Immature natural killer cell (primary cell): ENCODE data around the gene CALD1. TPM values are rescaled to one million over a fixed set of nuclear protein-coding genes. Genes with fewer than 3 reads are reported as not detected.

Source experiments
- DNase-seq, 3 donors: peaks; one replicate each; pipeline ENCODE4 v3.0.0; 2022; ENCODE audit warnings: mixed read lengths in 1 of 3
- H3K27ac Mint-ChIP-seq, 6 donors: one replicate each; pipeline ENCODE4 v1.8.0; 2020; ENCODE audit warnings: mixed read lengths in 6 of 6, mild to moderate bottlenecking in 5 of 6, inconsistent platforms in 4 of 6, moderate library complexity in 3 of 6
- H3K27me3 Mint-ChIP-seq, 3 donors: one replicate each; pipeline ENCODE4 v1.8.0; 2020 to 2021; ENCODE audit warnings: low read depth in 3 of 3, mild to moderate bottlenecking in 3 of 3, mixed read lengths in 3 of 3, moderate library complexity in 3 of 3, inconsistent platforms in 1 of 3
- H3K36me3 Mint-ChIP-seq, 3 donors: one replicate each; pipeline ENCODE4 v1.8.0; 2020; ENCODE audit warnings: mixed read lengths in 3 of 3, inconsistent platforms in 2 of 3, mild to moderate bottlenecking in 2 of 3
- H3K4me1 Mint-ChIP-seq, 2 donors: one replicate each; pipeline ENCODE4 v1.8.0; 2020; ENCODE audit warnings: inconsistent platforms in 2 of 2, mild to moderate bottlenecking in 2 of 2, mixed read lengths in 2 of 2, moderate library complexity in 1 of 2
- H3K4me3 Mint-ChIP-seq, 5 donors: one replicate each; pipeline ENCODE4 v1.8.0; 2020; ENCODE audit warnings: mild to moderate bottlenecking in 5 of 5, mixed read lengths in 5 of 5, inconsistent platforms in 3 of 5, moderate library complexity in 3 of 5
- H3K9me3 Mint-ChIP-seq, 6 donors: one replicate each; pipeline ENCODE4 v1.8.0; 2020; ENCODE audit warnings: mild to moderate bottlenecking in 6 of 6, mixed read lengths in 6 of 6, inconsistent platforms in 4 of 6, moderate library complexity in 3 of 6
- polyA plus RNA-seq, 3 donors: library from polyadenylated mRNA; unstranded; fragments of 300-500 nt; fragmentation: Illumina TruSeq; gene quantifications; one replicate each; pipeline ENCODE4 v1.2.3, GENCODE V29; 2021

The CALD1 gene
- polyA plus RNA-seq, 3 donors from 2014 or later = 0.06 to 0.07 TPM; not detected in 1

DNA sequence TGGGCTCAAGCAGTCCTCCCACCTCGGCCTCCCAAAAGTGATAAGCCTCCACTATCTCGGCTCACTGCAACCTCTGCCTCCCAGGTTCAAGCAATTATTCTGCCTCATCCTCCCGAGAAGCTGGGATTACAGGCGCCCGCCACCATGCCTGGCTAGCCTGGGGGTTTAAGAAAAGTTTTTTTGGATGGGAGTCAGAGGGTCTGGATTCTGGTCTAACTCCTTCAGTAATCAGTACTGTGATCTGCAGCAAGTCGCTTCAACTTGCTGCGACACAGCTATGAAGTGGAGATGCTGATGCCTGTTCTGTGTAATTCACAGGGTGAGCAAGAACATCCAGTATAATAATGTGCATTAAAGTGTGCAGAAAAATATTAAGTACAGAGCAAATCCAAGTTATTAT is 118.5 kb downstream of the CALD1 start:
- no peaks in the 10 kb centered on the region for H3K4me1 Mint-ChIP-seq
- no peak overlapping the region for H3K4me3 Mint-ChIP-seq
- peaks cover 0 to 13% (median 6%) of the 10 kb centered on the region in 6 donors for H3K9me3 Mint-ChIP-seq
- no peak overlapping the region for H3K27ac Mint-ChIP-seq
- peaks cover 0 to 11% (median 3%) of the 10 kb centered on the region in 3 donors for H3K36me3 Mint-ChIP-seq
- H3K27me3 Mint-ChIP-seq = peaks cover 2 to 9% (median 3%) of the 10 kb centered on the region in 3 donors
- no peak for DNase-seq

DNA sequence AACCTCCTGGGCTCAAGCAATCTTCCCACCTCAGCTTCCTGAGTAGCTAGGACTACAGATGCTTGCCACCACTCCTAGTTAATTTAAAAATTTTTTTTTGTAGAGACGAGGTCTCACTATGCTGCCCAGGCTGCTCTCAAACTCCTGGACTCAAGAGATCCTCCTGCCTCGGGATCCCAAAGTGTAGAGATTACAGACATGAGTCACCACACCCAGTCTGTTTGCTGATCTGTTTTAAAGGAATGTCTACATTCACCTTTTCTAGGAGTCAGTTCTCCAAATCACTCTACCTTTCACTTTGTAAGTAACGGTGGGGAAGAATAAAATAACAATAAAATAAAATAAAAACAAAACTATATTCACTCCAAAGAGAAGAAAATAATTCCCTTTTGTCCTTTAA is 120.3 kb downstream of the CALD1 start:
- DNase-seq = no peak
- no peak overlapping the region for H3K27ac Mint-ChIP-seq
- H3K4me3 Mint-ChIP-seq = no peak overlapping the region
- peaks cover 0 to 11% (median 3%) of the 10 kb centered on the region in 3 donors for H3K36me3 Mint-ChIP-seq
- no peaks in the 10 kb centered on the region for H3K4me1 Mint-ChIP-seq
- peaks cover 0 to 13% (median 6%) of the 10 kb centered on the region in 6 donors for H3K9me3 Mint-ChIP-seq
- peaks cover 0 to 6% (median 3%) of the 10 kb centered on the region in 3 donors for H3K27me3 Mint-ChIP-seq

DNA sequence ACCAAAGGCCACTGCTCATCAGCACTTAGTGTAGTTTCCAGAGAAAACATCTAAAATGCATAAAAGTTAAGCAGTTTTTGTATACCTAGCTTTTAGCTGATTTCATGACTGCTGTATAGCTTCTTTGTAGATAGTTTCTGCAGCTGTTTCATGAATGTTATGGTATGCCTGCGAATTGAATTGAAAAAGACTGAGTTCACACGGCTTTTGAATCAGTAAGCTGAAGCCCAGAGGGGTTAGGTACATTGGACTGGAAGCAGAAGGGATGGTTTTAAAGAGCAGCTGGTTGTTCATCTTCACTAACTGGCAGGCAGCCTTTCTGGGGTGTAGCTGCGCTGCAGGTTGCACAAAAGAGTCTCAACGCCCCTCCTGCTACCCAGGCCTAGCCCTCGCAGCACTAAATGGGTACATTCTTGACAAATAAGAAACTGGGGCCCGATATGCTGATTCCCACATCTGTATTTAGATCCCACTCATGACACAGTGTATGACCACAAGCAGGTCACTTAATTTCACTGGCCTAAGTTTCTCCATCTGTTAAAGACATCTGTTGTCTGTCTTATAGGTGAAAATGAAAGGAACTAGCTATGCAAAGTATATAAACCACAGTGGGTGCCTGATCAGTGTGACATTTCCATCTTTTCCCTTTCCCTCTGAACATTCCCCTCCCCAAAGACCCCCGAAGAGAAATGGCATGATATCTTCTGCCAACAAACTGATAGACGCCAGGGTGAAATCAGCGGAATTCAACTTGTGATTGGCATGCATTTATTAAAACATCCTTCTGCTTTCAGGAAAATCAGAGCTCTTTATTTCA is 120.9 kb downstream of the CALD1 start:
- Mint-ChIP-seq H3K4me3 (no peak overlapping the region), H3K27me3 (peaks cover 0 to 8% (median 3%) of the 10 kb centered on the region in 3 donors), H3K4me1 (no peaks in the 10 kb centered on the region), H3K36me3 (peaks cover 0 to 11% (median 3%) of the 10 kb centered on the region in 3 donors), H3K27ac (no peak overlapping the region), H3K9me3 (peaks cover 0 to 13% (median 6%) of the 10 kb centered on the region in 6 donors)
- no peak for DNase-seq

DNA sequence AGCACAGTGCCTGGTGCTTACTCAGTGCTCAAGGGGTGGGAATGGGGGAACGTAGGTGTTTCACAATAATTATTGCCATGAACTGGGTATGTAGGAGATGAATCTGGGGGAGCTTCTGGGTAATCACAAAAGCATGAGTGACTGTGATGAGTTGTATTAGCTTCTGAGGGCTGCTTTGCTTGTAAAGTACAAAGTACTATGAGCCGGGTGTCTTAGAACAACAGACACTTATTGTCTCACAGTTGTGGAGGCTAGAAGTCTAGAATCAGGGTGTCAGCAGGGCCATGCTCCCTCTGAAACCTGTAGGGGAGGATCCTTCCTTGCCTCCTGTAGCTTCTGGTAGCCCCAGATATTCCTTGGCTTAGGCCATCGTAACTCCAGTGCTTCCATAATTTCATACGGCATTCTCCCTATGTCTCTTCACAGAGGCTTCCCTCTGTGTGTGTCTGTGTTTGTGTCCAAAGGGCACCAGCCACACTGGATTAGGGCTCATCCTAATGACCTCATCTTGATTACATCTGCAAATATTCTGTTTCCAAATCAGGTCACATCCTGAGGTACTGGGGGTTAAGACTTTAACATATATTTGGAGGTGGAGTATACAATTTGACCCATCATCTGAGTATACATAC is 122.1 kb downstream of the CALD1 start:
- Mint-ChIP-seq H3K27me3 (peaks cover 0 to 6% (median 0%) of the 10 kb centered on the region in 3 donors), H3K27ac (no peak overlapping the region), H3K4me3 (no peak overlapping the region), H3K4me1 (no peaks in the 10 kb centered on the region), H3K36me3 (peaks cover 0 to under 1% (median 0%) of the 10 kb centered on the region in 3 donors), H3K9me3 (peaks cover 0 to 3% (median 2%) of the 10 kb centered on the region in 6 donors)
- no peak for DNase-seq

DNA sequence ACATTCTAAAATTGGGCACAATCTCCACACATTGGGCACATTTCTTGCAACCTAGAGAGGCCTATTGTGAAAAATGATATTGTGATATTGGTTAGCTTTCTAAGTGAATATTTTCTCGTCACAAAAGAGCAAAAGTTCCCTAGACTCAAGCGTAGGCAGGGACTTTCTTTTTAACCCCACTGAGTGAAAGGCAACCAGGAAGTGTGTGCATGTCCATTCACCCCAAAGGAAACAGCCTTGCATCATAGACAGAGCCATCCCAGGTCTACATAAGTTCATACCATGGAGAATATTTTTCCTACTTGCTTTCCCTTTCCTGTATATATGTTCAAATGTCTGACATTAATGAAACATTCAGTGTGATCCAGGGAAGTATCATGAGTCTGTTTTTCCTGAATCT is 122.6 kb downstream of the CALD1 start:
- Mint-ChIP-seq H3K36me3 (no peaks in the 10 kb centered on the region), H3K4me1 (no peaks in the 10 kb centered on the region), H3K4me3 (no peak overlapping the region), H3K27ac (no peak overlapping the region), H3K27me3 (peaks cover 0 to 4% (median 0%) of the 10 kb centered on the region in 3 donors), H3K9me3 (no peaks in the 10 kb centered on the region)
- no peak for DNase-seq

DNA sequence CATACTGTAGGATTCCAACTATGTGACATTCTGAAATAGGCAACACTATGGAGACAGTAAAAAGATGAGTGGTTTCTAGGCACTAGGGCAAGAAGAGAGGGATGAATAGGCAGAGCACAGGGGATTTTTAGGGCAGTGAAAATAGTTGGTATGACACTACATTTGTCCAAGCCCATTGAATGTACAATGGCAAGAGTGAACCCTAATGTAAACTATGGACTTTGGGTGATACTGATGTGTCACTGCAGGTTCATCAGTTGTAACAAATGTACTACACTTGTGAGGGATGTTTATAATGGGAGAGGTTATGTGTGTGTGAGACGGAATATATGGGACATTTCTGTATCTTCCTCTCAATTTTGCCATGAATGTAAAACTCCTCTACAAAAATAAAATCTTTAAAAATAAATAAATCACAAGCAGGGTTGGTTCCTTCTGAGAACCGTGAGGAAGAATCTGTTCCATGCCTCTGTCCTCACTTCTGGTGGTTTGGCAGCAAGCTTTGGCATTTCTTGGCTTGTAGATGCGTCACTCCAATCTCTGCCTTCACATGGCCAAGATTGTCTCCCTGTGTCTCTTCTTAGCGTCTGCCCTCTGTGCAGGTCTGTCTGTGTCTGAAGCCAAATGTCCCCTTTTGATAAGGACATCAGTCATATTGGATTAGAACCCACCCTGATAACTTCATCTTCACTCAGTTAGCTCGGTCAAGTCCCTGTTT is 123.8 kb downstream of the CALD1 start:
- Mint-ChIP-seq H3K36me3 (no peaks in the 10 kb centered on the region), H3K4me1 (no peaks in the 10 kb centered on the region), H3K9me3 (no peaks in the 10 kb centered on the region), H3K27me3 (peaks cover 0 to 4% (median 0%) of the 10 kb centered on the region in 3 donors), H3K27ac (no peak overlapping the region), H3K4me3 (no peak overlapping the region)
- no peak for DNase-seq

DNA sequence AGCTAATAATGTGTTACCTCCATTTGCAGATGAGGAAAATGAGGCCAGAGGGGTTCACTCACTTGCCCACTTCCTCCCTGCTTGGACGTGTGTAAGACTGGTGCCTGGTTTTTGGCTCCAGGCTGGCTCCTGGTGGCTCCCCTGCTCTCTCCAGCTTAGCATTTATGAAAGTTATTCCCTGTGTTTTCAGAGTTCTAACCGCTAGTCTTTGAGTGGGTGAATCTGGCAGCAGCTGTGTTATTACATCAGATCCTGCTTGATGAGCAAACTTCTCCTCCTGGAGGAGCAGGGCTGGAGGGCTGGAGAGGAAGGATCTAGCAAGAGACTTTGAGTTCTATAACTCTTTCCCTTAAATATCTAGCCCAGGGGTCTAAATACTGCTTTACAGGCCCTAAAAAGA is 125.9 kb downstream of the CALD1 start:
- Mint-ChIP-seq H3K36me3 (no peaks in the 10 kb centered on the region), H3K9me3 (no peaks in the 10 kb centered on the region)

DNA sequence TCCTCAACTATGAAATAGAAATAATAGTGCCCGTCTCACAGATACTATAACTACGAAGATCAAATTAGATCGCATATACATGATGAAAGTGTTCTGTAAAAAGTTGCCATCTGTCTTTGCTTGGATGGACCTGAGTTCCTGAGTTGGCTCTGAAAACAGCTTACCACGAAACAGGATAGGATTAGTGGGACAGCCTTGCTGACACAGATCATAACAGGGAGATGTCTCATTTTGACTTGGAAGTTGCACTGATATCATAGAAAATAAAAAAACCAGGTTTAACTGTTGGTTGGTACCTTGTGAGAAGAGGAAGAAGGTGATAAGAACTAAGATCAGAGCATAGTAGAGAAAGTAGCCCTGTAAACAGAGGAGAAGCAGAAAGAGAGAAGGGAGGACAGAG is 127.6 kb downstream of the CALD1 start:
- no peak overlapping the region for H3K4me3 Mint-ChIP-seq
- H3K4me1 Mint-ChIP-seq = no peaks in the 10 kb centered on the region
- no peak for DNase-seq
- no peaks in the 10 kb centered on the region for H3K36me3 Mint-ChIP-seq
- H3K27me3 Mint-ChIP-seq = peaks cover 0 to 4% (median 3%) of the 10 kb centered on the region in 3 donors
- no peak overlapping the region for H3K27ac Mint-ChIP-seq
- no peaks in the 10 kb centered on the region for H3K9me3 Mint-ChIP-seq

More for the DNA sequence above, 125.9 kb downstream of the CALD1 start:
- no peak for DNase-seq
- Mint-ChIP-seq H3K27me3 (peaks cover 0 to 4% (median 3%) of the 10 kb centered on the region in 3 donors), H3K27ac (no peak overlapping the region), H3K4me1 (no peaks in the 10 kb centered on the region), H3K4me3 (no peak overlapping the region)

DNA sequence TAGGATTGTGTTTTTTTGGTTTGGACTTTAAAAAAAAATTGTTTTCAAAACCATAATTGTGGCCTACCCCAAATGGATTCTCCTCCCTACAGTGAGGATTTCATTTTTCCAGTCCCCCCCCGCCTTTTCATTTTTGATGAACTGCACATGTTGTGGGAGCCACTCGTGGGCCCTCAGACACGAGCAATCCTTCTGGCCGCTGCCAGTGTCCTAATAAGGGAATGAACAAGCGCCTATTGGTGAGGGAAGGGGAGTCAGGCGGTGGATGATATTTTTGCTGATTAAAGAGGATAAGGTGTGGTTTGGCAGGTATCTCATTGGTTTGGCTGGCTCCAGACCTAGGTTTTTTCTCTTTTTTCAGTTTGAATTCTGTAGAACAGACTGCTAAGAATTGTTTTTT is 128.2 kb downstream of the CALD1 start:
- Mint-ChIP-seq H3K4me3 (no peak overlapping the region), H3K27ac (no peak overlapping the region), H3K36me3 (no peaks in the 10 kb centered on the region), H3K9me3 (no peaks in the 10 kb centered on the region), H3K4me1 (no peaks in the 10 kb centered on the region), H3K27me3 (peaks cover 0 to 4% (median 3%) of the 10 kb centered on the region in 3 donors)
- DNase-seq = no peak

DNA sequence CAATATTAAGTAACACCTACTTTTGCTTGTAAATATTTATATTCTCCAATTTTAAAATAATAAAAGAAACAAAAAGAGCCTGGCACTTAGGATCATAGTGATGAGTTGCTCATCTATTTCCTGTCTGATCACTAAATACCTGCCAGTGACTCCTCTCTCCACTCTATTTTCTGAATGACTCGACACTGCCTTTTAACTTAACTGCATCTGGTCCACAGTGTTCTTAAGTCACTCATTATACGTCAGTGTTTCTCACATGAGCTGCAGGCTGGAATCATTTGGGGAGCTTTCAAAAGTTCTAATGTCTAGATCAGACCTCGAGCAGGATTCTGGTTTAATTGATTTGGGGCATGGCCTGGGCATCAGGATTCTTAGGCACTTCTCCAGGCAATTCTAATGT is 128.9 kb downstream of the CALD1 start:
- H3K4me1 Mint-ChIP-seq = no peaks in the 10 kb centered on the region
- no peaks in the 10 kb centered on the region for H3K36me3 Mint-ChIP-seq
- peaks cover 0 to 4% (median 3%) of the 10 kb centered on the region in 3 donors for H3K27me3 Mint-ChIP-seq
- H3K9me3 Mint-ChIP-seq = no peaks in the 10 kb centered on the region
- H3K27ac Mint-ChIP-seq = no peak overlapping the region
- no peak overlapping the region for H3K4me3 Mint-ChIP-seq
- no peak for DNase-seq

DNA sequence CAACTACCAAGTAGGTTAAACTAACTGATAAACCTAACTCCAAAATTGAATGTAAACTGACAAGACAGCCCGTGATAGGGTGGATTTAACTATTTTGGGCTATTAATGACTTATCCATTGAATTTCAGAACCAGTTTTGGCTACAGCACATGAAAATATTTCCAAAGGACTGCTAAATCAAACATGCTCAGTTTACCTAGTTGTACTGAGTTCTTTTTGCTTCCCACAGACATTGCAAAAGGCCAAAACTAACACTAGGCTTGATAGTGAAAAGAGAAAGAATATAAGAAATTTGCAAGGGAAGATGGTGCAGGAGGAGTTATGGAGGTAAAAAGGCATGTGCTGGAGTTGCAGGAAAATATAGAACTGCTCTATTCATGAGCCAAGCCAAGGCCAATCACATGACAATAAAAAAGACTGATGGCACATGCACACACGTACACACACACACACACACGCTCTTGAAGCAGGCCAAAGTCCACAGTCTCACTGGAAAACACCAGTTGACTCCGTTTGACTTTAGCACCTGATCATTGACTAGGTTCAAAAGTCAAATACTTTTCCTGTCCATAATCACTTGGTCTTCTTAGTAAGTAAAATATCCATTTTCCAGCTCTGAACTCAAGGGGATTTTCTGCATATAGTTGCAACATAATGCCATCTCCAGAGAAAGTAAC is 130.9 kb downstream of the CALD1 start:
- H3K27me3 Mint-ChIP-seq = peaks cover 0 to 4% (median 3%) of the 10 kb centered on the region in 3 donors
- H3K4me3 Mint-ChIP-seq = no peak overlapping the region
- no peak overlapping the region for H3K27ac Mint-ChIP-seq
- H3K9me3 Mint-ChIP-seq = no peaks in the 10 kb centered on the region
- H3K36me3 Mint-ChIP-seq = no peaks in the 10 kb centered on the region
- no peak for DNase-seq
- no peaks in the 10 kb centered on the region for H3K4me1 Mint-ChIP-seq

DNA sequence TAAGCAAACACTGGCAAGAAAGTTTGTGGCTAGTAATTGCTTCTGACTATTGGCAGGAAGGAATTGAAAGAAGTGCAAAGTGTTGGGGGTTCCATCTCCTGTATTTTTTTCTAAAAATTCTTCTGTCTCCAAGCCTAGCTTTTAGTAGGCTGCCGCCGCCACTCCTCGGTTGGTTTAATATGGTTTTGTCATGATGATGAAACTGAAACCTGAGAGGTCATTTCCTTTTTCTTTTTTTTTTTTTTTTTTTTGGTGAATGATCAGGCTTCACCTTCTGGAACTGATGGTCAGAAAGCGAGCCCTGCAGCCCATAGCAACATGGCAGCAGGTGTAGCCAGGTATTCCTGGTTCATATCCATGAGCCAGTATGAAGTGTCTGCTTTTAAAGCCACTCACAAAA is 131.5 kb downstream of the CALD1 start:
- Mint-ChIP-seq H3K4me3 (no peak overlapping the region), H3K9me3 (no peaks in the 10 kb centered on the region), H3K4me1 (no peaks in the 10 kb centered on the region), H3K27ac (no peak overlapping the region), H3K36me3 (no peaks in the 10 kb centered on the region), H3K27me3 (peaks cover under 1 to 4% (median 3%) of the 10 kb centered on the region in 3 donors)
- no peak for DNase-seq

DNA sequence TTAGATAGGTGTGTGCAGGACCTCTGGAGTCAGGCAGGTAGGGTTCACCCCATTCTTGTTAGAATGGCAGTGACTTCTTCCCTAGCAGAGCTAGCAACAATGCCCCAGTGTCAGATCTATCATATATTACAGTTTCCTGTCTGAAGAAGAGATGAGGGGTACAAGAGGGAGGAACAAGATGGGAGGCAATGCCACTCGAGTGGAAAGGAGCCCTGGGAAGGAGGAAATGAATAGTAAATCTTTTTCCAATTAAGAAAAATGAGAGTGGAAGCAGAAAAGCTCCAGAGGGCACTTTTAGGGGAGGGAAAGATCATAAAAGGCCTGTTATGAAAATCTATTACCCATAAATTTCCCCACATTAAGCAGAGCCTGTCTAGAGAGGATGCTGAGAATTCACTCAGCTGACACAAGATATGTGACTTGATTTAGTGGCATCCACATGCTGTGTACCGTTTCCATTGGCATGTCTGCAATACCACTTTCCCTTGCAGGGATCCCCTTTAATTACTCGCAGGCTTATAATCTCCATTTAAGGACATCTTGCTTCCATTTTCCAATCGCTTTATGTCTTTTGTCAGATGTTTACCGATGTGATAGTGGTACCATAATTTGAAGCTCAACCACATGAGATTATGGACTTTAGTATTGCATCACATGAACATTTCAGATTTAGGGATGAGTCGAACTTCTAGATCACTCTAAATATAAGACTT is 136.9 kb downstream of the CALD1 start:
- Mint-ChIP-seq H3K36me3 (no peaks in the 10 kb centered on the region), H3K9me3 (no peaks in the 10 kb centered on the region), H3K4me3 (no peak overlapping the region), H3K4me1 (no peaks in the 10 kb centered on the region), H3K27me3 (peaks cover 0 to 2% (median 2%) of the 10 kb centered on the region in 3 donors), H3K27ac (no peak overlapping the region)
- no peak for DNase-seq
